NCI-H2171 treated with DMSO at 0.1 percent for 48 hours (cell line): ENCODE results near the gene COL5A1.
A peak's percentile ranks its signal among the peaks of the same experiment; 100 is the strongest.

Experiments used
- DNase-seq: peaks from one replicate; lab custom pipeline; 2025; lab: John Stamatoyannopoulos, UW

Gene COL5A1

GRCh38 chr9:134787601-134788531, 146.3 kb downstream of the COL5A1 start:
- DNase-seq = no peak

DNA sequence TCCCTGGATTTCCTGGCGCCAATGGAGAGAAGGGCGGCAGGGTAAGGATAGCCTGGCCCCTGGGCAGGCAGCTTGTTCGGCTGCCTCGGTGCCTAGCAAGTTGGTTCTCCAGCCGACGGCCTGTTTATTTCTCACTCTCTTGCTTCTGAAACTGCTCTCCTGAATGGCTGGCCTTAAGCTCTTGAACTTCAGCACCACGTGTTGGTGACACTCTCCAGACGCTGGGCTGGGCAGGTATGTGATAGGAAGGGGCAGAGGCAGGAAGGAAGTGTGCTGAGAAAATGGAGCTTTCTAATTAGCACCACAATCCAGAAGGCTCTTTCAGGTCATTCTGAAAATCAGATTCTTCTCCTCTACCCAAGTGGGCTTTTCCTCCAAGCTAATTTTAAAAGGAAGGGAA, 147.6 kb downstream of the COL5A1 start:
- no peak for DNase-seq

GRCh38 chr9:134791009-134791408, 149.4 kb downstream of the COL5A1 start:
- peak; percentile 80 for DNase-seq

DNA sequence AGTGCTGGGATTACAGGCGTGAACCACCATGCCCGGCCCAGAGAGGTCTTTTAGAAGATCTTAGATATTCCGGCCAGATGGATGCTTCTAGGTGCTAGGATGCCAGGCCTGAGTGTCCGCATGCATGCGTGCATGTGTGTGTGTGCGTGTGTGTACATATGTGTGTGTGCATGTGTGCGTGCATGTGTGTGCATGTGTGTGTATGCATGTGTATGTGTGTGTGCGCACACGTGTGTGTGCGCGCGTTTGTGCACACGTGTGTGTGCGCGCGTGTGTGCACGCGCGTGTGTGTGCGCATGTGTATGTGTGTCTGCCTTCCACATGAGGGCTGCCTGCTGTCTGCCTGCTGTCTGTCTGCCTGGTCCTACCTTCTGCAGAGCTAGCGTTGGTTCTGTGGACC, 151.0 kb downstream of the COL5A1 start:
- DNase-seq = no peak

DNA sequence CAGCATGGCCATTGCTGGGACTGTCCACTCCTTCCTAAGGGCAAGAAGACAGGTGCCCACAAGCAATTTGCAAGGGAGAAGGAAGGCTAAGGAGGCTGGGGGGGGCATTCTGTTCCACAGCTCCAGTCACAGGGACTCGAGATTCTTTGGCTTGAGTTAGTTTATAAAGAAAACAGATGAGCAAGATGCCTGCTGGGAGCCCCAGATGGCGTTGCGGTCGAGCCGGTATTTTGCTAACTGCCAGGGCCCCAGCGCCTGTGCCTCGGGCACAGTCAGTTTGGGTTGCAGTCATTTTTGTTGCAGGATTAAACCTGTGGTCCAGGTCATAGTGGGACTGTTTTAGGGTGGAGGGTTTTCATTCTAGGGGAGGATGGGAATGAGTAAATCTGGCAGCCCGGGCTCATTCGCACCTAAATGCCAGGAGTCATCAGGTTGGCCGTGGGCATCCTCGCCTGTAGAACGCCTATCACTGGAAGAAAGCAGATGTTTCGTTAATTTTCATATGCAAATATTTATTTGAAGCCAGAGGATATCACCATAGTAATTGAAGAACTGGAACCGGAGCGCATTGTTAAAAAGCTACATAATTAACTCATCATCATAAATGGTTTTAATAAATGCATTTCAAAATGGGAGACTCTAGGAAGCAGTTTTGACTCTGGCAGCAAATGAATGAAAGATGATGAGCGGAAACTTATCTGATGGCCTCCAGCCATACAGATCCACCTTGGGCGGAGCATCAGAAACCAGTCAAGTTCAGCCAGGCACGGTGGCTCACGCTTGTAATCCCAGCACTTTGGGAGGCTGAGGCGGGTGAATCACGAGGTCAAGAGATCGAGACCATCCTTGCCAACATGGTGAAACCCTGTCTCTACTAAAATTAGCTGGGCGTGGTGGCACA, 151.9 kb downstream of the COL5A1 start:
- peak; percentile 87 for DNase-seq

GRCh38 chr9:134794663-134795370, 153.2 kb downstream of the COL5A1 start:
- DNase-seq = no peak

DNA sequence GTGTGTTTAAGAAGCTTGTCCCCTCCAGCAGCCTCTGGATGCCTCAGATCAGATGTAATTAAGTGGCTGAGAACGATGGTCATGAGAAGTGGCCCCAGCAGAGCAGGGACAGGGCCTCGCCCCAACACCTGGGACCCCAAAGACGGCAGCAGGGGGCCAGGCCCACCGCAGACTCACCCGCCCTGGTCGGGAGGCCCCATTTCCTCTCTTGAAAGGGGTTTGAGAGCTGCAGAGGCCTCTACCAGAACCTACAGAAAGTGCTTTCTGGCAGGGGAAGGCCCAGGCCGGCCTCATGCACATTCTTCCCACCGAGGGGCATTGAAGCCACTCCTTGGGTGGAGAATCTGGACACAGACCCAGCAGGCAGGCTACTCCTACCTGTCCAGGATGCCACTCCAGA, 153.8 kb downstream of the COL5A1 start:
- no peak for DNase-seq

DNA sequence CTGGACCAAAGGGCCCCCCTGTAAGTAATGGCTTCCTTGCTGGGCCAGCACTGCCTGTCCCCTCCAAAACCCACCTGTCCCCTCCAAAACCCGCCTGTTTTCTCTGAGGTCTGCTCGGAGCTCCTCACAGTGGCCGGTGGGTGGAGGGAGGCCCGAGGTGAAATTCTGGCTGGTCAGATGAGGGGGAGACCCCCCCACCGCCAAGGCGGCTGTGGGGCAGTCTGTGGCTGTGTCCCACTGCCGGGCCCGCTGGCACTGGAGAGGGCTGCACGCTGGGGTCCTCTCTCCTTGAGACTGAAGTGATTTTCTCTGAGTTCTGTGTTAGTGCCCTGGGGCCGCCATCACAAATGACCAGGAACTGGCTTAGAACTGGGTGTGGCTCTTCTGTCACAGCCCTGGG, 155.3 kb downstream of the COL5A1 start:
- DNase-seq = no peak

- peak; percentile 92 for DNase-seq
Observed at GRCh38 chr9:134800791-134801339, 159.3 kb downstream of the COL5A1 start.

DNA sequence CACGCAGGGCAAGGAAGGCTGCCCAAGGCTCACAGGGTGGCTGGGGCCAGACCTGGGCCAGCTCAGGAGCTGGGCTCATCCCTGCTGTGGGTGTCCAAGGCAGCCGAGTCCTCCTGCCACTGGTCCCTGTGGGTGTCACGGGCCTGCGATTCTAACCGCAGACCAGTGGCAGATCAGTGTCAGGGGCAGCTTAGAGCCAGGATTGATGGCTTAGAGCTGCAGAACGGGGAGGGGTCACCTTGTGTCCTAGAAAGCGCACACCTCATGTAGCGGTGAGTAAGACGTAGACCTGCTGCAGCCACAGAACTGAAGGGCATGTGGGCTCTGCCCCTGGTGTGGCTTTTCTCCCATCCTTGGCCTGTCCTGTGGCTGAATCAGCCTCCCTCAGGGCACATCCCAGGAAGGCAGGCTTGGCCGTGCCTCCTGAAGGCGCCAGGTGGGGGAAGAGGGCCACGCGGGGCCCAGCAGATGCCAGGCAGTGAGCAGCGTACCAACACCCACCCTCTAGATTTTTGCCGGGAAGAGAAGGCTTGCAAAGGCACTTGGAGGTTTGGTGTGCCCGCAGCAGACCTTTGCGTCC, 160.7 kb downstream of the COL5A1 start:
- no peak for DNase-seq

DNA sequence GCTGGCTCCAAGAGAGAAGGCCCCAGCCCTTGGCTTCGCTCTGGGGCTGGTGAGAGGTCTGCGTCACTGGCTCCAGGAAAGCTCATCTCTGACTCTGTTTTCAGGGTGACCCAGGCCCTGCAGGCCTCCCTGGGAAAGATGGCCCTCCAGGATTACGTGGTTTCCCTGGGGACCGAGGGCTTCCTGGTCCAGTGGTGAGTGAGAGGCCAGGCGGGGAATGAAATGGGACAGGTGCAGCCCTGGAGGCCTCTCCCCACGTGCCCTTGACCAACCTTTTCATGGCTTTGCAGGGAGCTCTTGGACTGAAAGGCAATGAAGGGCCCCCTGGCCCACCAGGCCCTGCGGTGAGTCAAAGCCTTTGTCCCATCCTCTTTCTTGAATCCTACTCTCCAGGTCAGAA, 163.3 kb downstream of the COL5A1 start:
- DNase-seq = no peak

GRCh38 chr9:134807716-134808446, 166.3 kb downstream of the COL5A1 start:
- no peak for DNase-seq

DNA sequence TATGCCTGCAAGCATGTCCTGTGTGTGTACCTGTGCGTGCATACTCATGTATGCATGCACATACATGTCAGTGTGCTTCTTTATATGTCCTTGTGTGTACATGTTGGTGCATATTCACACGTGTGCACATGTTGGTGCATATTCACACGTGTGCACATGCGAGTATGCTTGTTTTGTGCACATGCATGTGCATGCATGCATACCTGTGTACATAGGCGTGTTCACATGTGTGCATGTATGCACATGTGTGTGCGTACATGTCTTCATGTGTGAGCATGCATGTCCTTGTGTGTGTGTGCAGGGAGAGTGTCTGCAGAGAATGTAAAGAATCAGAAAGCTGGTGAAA, 166.8 kb downstream of the COL5A1 start:
- DNase-seq = no peak

DNA sequence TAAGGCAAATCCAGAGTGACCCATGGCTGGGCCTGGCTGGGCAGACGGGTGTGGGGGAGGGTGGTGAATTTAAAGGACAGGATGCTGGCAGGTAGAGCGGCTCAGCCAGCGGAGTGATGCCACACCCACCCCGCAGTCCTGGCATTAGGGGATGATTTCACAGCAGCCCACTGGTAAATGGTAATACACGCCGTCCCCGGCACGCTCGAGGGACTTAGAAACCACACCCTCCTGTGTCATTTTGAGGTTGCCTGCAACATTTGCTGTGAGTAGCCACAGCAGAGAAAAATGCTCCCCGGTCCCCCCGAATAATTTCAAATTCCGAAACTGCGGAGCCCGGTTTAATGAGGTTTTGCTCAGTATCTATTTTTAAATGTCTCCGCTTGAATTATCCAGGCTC, 167.7 kb downstream of the COL5A1 start:
- no peak for DNase-seq

- DNase-seq = no peak
Observed at GRCh38 chr9:134809826-134810225, 168.2 kb downstream of the COL5A1 start.

DNA sequence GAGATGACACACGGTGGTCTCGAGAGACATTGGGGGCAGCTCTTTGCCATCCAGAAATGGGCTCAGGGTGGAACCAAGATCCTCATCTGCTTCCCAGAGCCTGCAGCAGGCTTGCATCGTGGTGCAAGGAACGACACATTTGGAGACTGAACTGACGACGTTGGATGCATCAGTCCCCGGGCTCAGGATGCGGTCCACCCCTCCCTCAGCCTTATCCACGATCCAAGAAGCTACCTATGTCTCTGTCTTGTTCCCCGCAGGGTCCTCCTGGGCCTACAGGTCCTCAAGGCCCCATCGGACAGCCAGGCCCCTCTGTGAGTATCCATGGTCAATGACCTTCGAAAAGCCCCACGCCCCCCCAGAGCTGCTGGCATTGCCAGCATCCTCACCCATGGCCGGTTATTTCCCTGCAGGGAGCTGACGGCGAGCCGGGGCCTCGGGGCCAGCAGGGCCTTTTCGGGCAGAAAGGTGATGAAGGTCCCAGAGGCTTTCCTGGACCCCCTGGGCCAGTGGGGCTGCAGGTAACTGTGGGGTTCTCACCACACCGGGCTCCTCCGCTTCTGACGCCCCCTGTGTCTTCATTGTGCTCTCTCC, 169.6 kb downstream of the COL5A1 start:
- no peak for DNase-seq

GRCh38 chr9:134811673-134812342, 170.2 kb downstream of the COL5A1 start:
- DNase-seq = peak; percentile 5

- peak; percentile 45 for DNase-seq
Observed at GRCh38 chr9:134812343-134812673, 170.7 kb downstream of the COL5A1 start.

- no peak for DNase-seq
Observed at GRCh38 chr9:134813841-134814240, 172.2 kb downstream of the COL5A1 start.

GRCh38 chr9:134814598-134815215, 173.1 kb downstream of the COL5A1 start:
- DNase-seq = no peak
